GM19397 (cell line): ENCODE data around the gene BHLHA9.
"Not testable (repeated sequence)": the region's sequence is repeated elsewhere in the genome, so short reads cannot be mapped to it uniquely, and the experiment has no call there.

Experiments used
- ATAC-seq: cut with Tn5 transposase; IDR thresholded peaks from one replicate; pipeline ENCODE4 v1.9.1; 2021; ENCODE audit warnings: mild to moderate bottlenecking, moderate library complexity; ENCODE audit not compliant: unreplicated experiment

Gene BHLHA9

GRCh38 chr17:1299552-1300370, 29.5 kb downstream of the BHLHA9 start:
- no peak for ATAC-seq

- no peak for ATAC-seq
Measured at GRCh38 chr17:1300371-1300905, 30.2 kb downstream of the BHLHA9 start.

GRCh38 chr17:1301546-1301945, 31.3 kb downstream of the BHLHA9 start:
- no peak for ATAC-seq

GRCh38 chr17:1302761-1303160, 32.5 kb downstream of the BHLHA9 start:
- ATAC-seq: no peak

GRCh38 chr17:1304522-1304921, 34.3 kb downstream of the BHLHA9 start:
- ATAC-seq: no peak

- ATAC-seq: no peak
Measured at GRCh38 chr17:1304962-1305563, 34.8 kb downstream of the BHLHA9 start.

GRCh38 chr17:1307829-1308228, 37.6 kb downstream of the BHLHA9 start:
- ATAC-seq: not testable (repeated sequence)

- ATAC-seq: no peak
Measured at GRCh38 chr17:1312261-1312870, 42.1 kb downstream of the BHLHA9 start.

GRCh38 chr17:1313270-1314005, 43.2 kb downstream of the BHLHA9 start:
- no peak for ATAC-seq

GRCh38 chr17:1315409-1315808, 45.2 kb downstream of the BHLHA9 start:
- ATAC-seq: no peak

- no peak for ATAC-seq
Measured at GRCh38 chr17:1315891-1316403, 45.7 kb downstream of the BHLHA9 start.
